Vagina (tissue), 2 donors: Measurements from ENCODE around the gene MYO3B.

Experiments used
- CTCF ChIP-seq, 3 experiments: fragments of 450-650 bp in 2 of 3; fragments of 200-600 bp in 1 of 3; sonication (generic) in 1 of 3; IDR thresholded peaks; one replicate each; pipeline ENCODE4 v1.5.1; 2017 to 2019; ENCODE audit warnings: antibody characterized with exemption in 3 of 3, mild to moderate bottlenecking in 2 of 3, moderate library complexity in 2 of 3
- POLR2A ChIP-seq, 2 donors: fragments of 450-650 bp; IDR thresholded peaks; one replicate each; pipeline ENCODE4 v1.6.1; 2017; ENCODE audit warnings: antibody characterized with exemption in 2 of 2, mild to moderate bottlenecking in 2 of 2, moderate library complexity in 2 of 2

GRCh38 chr2:170206246-170206645, 28.3 kb downstream of the MYO3B start:
- TF ChIP-seq CTCF (IDR thresholded peaks at IDR 0.05) (no peak), POLR2A (IDR thresholded peaks at IDR 0.05) (no peak)
